Caco-2 (cell line): ENCODE measurements around the gene CAMK1D. TPM values are rescaled to one million over a fixed set of nuclear protein-coding genes. Genes with fewer than 3 reads are reported as not detected.

ENCODE experiments used
- BruUV-seq: library from RNA; stranded (reverse); fragments of 400-500 nt; replicated peaks from 2 replicates; lab custom pipeline; 2021; lab: Mats Ljungman, UMichigan
- CTCF ChIA-PET: fragments of 300-600 bp; sonication (Branson Sonifier 250); formaldehyde crosslinking; loops from one replicate; lab custom pipeline; 2022; ENCODE audit warnings: antibody characterized with exemption; lab: Charles Lee
- POLR2A ChIA-PET: fragments of 300-600 bp; sonication (Branson Sonifier 250); formaldehyde crosslinking; loops from one replicate; lab custom pipeline; 2022; ENCODE audit warnings: antibody characterized with exemption; lab: Charles Lee
- DNase-seq, 2 experiments: peaks; one replicate each; pipeline versions ENCODE4 v3.0.0 to v3.0.0-alpha.2; 2020 to 2022
- H3K27me3 ChIP-seq: replicated peaks from 2 replicates; pipeline ENCODE4 v1.6.0; 2011; ENCODE audit warnings: low read length; ENCODE audit not compliant: control insufficient read depth, insufficient read depth
- H3K36me3 ChIP-seq: 2 replicates; pipeline ENCODE4 v1.5.1; 2011; ENCODE audit warnings: low read length; ENCODE audit not compliant: control insufficient read depth, insufficient read depth
- H3K4me1 ChIP-seq: fragments of 250-450 bp; sonication (Bioruptor Pico); 2 replicates; pipeline ENCODE4 v1.5.1; 2020; ENCODE audit warnings: mild to moderate bottlenecking
- H3K4me3 ChIP-seq: 2 replicates; pipeline ENCODE4 v1.5.1; 2011; ENCODE audit warnings: low read depth, mild to moderate bottlenecking, control low read depth, low read length
- H3K9me3 ChIP-seq: fragments of 250-450 bp; sonication (Bioruptor Pico); 2 replicates; pipeline ENCODE4 v1.5.1; 2020; ENCODE audit warnings: mild to moderate bottlenecking, moderate library complexity
- H3K27ac Mint-ChIP-seq: one replicate; pipeline ENCODE4 v1.8.0; 2022; ENCODE audit warnings: mixed read lengths; ENCODE audit not compliant: unreplicated experiment
- H3K27me3 Mint-ChIP-seq: one replicate; pipeline ENCODE4 v1.8.0; 2022; ENCODE audit warnings: mixed read lengths; ENCODE audit not compliant: insufficient read depth, unreplicated experiment
- H3K36me3 Mint-ChIP-seq: one replicate; pipeline ENCODE4 v1.8.0; 2022; ENCODE audit warnings: mild to moderate bottlenecking, mixed read lengths; ENCODE audit not compliant: insufficient read depth, unreplicated experiment
- H3K4me1 Mint-ChIP-seq: one replicate; pipeline ENCODE4 v1.8.0; 2022; ENCODE audit warnings: low read depth, mixed read lengths; ENCODE audit not compliant: unreplicated experiment
- H3K4me3 Mint-ChIP-seq: one replicate; pipeline ENCODE4 v1.8.0; 2022; ENCODE audit warnings: mild to moderate bottlenecking, moderate library complexity, mixed read lengths; ENCODE audit not compliant: unreplicated experiment
- H3K9me3 Mint-ChIP-seq: one replicate; pipeline ENCODE4 v1.8.0; 2022; ENCODE audit warnings: mixed read lengths; ENCODE audit not compliant: unreplicated experiment
- intact Hi-C: fragments of 100-400 bp; cut with micrococcal nuclease; formaldehyde crosslinking; loops from one replicate; pipeline ENCODE4 v1.10.0; 2022; ENCODE audit not compliant: unreplicated experiment
- total RNA-seq: library from RNA; stranded (reverse); gene quantifications from 2 replicates; pipeline ENCODE4 v1.2.3, GENCODE V29; 2022
- TF ChIP-seq, protein P1 (sequence below), 2 experiments: fragments of 200-600 bp in 1 of 2; IDR thresholded peaks; 1 replicate in 1 of 2; 2 replicates in 1 of 2; pipeline versions ENCODE4 v1.5.1 to v1.8.0; 2011 to 2022; ENCODE audit warnings: antibody characterized with exemption in 1 of 2, control low read depth in 1 of 2, inconsistent platforms in 1 of 2, low read depth in 1 of 2, low read length in 1 of 2, mild to moderate bottlenecking in 1 of 2, moderate library complexity in 1 of 2; ENCODE audit not compliant: insufficient read depth in 1 of 2, severe bottlenecking in 1 of 2, unreplicated experiment in 1 of 2

Gene CAMK1D
- total RNA-seq, 1 experiment from 2014 or later, result 10.9 TPM

DNA sequence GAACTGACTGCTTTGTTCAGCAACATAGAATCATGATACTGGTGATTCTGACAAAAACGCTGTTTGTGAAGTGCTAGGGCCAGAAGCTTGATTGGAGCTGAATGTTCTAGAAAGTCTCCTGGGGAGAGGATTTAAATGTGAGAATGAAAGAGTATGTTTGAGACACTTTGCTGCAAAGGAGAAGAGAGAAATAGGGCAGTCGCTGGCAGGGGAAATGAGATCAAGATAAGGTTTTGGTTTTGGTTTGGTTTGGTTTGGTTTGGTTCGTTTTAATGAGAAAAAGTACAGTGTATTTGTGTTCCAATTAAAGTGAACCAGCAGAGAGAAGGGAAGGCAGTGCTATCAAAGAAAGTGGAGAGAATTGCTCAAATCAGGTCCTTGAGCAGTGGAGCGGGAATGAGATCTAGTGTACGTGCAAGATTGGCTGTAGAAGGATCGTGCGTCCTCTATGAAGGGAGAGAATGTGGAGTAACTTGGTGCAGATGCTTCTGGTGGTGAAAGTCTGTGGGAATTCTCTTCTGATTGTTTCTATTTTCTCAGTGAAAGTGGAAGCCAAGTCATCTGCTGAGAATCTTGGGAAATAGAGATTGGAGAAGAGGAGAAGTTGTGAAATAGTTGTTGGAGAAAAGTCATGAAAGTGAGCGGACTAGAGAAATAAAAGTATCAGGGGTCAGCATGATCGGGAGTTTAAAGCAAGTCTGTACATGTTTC, 381.6 kb downstream of the CAMK1D start:
- intact Hi-C loops, result no loop called here
- ChIA-PET CTCF (no interaction called here), POLR2A (no interaction called here)
- Mint-ChIP-seq H3K4me1 (no peaks in the 10 kb centered on the region), H3K27ac (no peak overlapping the region), H3K4me3 (no peak overlapping the region), H3K9me3 (no peaks in the 10 kb centered on the region), H3K27me3 (no peaks in the 10 kb centered on the region), H3K36me3 (no peaks in the 10 kb centered on the region)
- Histone ChIP-seq H3K4me1 (peaks cover 29% of the 10 kb centered on the region), H3K36me3 (no peaks in the 10 kb centered on the region), H3K27me3 (no peaks in the 10 kb centered on the region), H3K4me3 (no peak overlapping the region), H3K9me3 (no peaks in the 10 kb centered on the region)
- TF ChIP-seq, protein P1, sequence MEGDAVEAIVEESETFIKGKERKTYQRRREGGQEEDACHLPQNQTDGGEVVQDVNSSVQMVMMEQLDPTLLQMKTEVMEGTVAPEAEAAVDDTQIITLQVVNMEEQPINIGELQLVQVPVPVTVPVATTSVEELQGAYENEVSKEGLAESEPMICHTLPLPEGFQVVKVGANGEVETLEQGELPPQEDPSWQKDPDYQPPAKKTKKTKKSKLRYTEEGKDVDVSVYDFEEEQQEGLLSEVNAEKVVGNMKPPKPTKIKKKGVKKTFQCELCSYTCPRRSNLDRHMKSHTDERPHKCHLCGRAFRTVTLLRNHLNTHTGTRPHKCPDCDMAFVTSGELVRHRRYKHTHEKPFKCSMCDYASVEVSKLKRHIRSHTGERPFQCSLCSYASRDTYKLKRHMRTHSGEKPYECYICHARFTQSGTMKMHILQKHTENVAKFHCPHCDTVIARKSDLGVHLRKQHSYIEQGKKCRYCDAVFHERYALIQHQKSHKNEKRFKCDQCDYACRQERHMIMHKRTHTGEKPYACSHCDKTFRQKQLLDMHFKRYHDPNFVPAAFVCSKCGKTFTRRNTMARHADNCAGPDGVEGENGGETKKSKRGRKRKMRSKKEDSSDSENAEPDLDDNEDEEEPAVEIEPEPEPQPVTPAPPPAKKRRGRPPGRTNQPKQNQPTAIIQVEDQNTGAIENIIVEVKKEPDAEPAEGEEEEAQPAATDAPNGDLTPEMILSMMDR (IDR thresholded peaks at IDR 0.05; ENCODE audit: insufficient read depth in 1 of 2, low read depth in 1 of 2, low read length in 1 of 2, severe bottlenecking in 1 of 2, unreplicated experiment in 1 of 2), result no peak
- DNase-seq, result no peak
- BruUV-seq, result no TSS peak

DNA sequence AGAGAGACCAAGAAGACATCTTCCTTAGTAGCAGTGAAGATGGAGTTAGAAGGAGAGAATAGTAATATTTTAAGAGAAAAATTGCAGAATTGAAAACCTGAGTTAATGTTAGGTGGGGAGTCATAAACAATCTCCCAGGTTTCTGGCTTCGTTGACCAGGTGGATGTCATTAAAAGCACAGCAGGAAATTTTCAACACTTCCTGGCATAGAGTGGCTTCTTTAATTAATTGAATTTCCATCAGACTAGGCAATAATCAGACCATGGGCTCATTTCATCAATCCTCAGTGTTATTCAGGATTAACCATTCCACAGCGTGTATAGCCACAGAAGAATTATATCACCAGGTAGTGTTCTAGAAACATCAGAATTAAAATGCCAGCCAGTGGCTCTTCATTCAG, 383.9 kb downstream of the CAMK1D start:
- TF ChIP-seq, protein P1 (IDR thresholded peaks at IDR 0.05; ENCODE audit: insufficient read depth in 1 of 2, low read depth in 1 of 2, low read length in 1 of 2, severe bottlenecking in 1 of 2, unreplicated experiment in 1 of 2), result no peak
- no TSS peak for BruUV-seq

DNA sequence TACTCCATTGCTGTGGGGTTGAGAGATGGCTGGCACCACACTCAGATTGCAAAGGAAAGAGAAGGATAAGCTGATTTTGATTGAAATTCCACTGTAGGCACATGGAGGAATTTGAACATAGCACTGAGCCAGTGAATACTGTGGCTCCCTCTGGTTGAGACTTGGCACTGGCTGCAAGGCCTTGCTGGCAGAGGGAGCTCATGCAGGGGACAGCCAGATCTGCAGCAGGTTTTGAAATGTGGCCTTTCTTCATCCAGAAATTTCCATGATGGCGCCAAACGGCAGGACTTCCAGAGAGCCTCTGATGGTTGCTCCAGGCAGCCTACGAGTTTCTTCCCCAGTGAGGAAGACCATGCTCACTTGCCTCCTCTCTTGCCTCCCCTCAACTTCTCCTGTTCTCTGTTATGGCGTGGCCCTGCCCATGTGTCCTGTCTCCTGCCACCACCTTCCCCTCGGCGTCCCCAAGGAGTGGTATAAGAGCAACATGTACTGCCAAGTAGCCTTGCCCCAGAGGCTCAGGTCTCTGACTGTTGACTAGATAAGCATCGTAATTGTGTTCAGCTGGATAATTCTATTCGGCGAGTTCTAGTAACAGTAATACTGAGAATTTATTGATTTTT, 386.6 kb downstream of the CAMK1D start:
- ChIA-PET CTCF (no interaction called here), POLR2A (no interaction called here)
- no peaks in the 10 kb centered on the region for H3K36me3 Mint-ChIP-seq
- no peaks in the 10 kb centered on the region for H3K4me1 Mint-ChIP-seq
- Histone ChIP-seq H3K36me3 (no peaks in the 10 kb centered on the region), H3K4me1 (no peaks in the 10 kb centered on the region), H3K27me3 (no peaks in the 10 kb centered on the region), H3K4me3 (no peak overlapping the region), H3K9me3 (no peaks in the 10 kb centered on the region)
- TF ChIP-seq, protein P1 (IDR thresholded peaks at IDR 0.05; ENCODE audit: insufficient read depth in 1 of 2, low read depth in 1 of 2, low read length in 1 of 2, severe bottlenecking in 1 of 2, unreplicated experiment in 1 of 2), result no peak
- DNase-seq, result no peak
- H3K4me3 Mint-ChIP-seq, result no peak overlapping the region
- H3K9me3 Mint-ChIP-seq, result peaks cover 7% of the 10 kb centered on the region
- intact Hi-C loops, result no loop called here
- no peak overlapping the region for H3K27ac Mint-ChIP-seq
- no peaks in the 10 kb centered on the region for H3K27me3 Mint-ChIP-seq
- BruUV-seq, result no TSS peak

More for the DNA sequence above, 383.9 kb downstream of the CAMK1D start:
- ChIA-PET POLR2A (no interaction called here), CTCF (no interaction called here)
- Mint-ChIP-seq H3K27ac (no peak overlapping the region), H3K4me1 (no peaks in the 10 kb centered on the region), H3K4me3 (no peak overlapping the region), H3K9me3 (peaks cover 7% of the 10 kb centered on the region), H3K36me3 (no peaks in the 10 kb centered on the region), H3K27me3 (no peaks in the 10 kb centered on the region)
- H3K4me3 ChIP-seq, result no peak overlapping the region
- intact Hi-C loops, result no loop called here
- no peaks in the 10 kb centered on the region for H3K9me3 ChIP-seq
- no peaks in the 10 kb centered on the region for H3K27me3 ChIP-seq
- H3K4me1 ChIP-seq, result peaks cover 9% of the 10 kb centered on the region
- no peaks in the 10 kb centered on the region for H3K36me3 ChIP-seq
- no peak for DNase-seq
